Karpas-422 (cell line): Measurements from ENCODE around the gene GDAP1L1. TPM values are rescaled to one million over a fixed set of nuclear protein-coding genes. Genes with fewer than 3 reads are reported as not detected.

Experiments used
- DNase-seq: peaks from one replicate; pipeline ENCODE4 v3.0.0-alpha.2; 2015
- H2AFZ ChIP-seq: fragments of 200-600 bp; sonication (generic); 2 replicates; pipeline ENCODE4 v1.6.1; 2014; ENCODE audit warnings: antibody characterized with exemption, low read length, mixed read lengths
- H3K27ac ChIP-seq: fragments of 200-600 bp; sonication (generic); 2 replicates; pipeline ENCODE4 v1.5.1; 2014; ENCODE audit warnings: mild to moderate bottlenecking, low read length, moderate library complexity
- H3K27me3 ChIP-seq: fragments of 200-600 bp; sonication (generic); 2 replicates; pipeline ENCODE4 v1.6.1; 2014; ENCODE audit warnings: low read length, mixed read lengths
- H3K36me3 ChIP-seq: fragments of 200-600 bp; sonication (generic); 2 replicates; pipeline ENCODE4 v1.6.1; 2014; ENCODE audit warnings: low read length, mixed read lengths; ENCODE audit not compliant: insufficient read depth
- H3K4me1 ChIP-seq: fragments of 200-600 bp; sonication (generic); 2 replicates; pipeline ENCODE4 v1.6.1; 2014; ENCODE audit warnings: mild to moderate bottlenecking, low read length, mixed read lengths
- H3K4me2 ChIP-seq: fragments of 200-600 bp; sonication (generic); 2 replicates; pipeline ENCODE4 v1.6.1; 2014; ENCODE audit warnings: low read length, low read depth, mild to moderate bottlenecking; ENCODE audit not compliant: poor library complexity, severe bottlenecking
- H3K4me3 ChIP-seq: fragments of 200-600 bp; sonication (generic); 2 replicates; pipeline ENCODE4 v1.5.1; 2014; ENCODE audit warnings: mild to moderate bottlenecking, antibody characterized with exemption, low read length, mixed read lengths
- H3K79me2 ChIP-seq: fragments of 200-600 bp; sonication (generic); 2 replicates; pipeline ENCODE4 v1.6.1; 2014; ENCODE audit warnings: mild to moderate bottlenecking, low read length, mixed read lengths
- H3K9ac ChIP-seq: fragments of 200-600 bp; sonication (generic); 2 replicates; pipeline ENCODE4 v1.6.0; 2014; ENCODE audit warnings: low read length
- H3K9me2 ChIP-seq: fragments of 200-600 bp; sonication (generic), shearing (Covaris generic); replicated peaks from 2 replicates; pipeline ENCODE4 v1.6.0; 2014; ENCODE audit warnings: mild to moderate bottlenecking, low read length, moderate library complexity; ENCODE audit not compliant: insufficient read depth
- H3K9me3 ChIP-seq: fragments of 300-700, 200-600 bp; sonication (generic); 2 replicates; pipeline ENCODE4 v1.6.1; 2014; ENCODE audit warnings: low read length, mixed read lengths
- H4K20me1 ChIP-seq: fragments of 200-600 bp; sonication (generic); 2 replicates; pipeline ENCODE4 v1.6.1; 2014; ENCODE audit warnings: mild to moderate bottlenecking, antibody characterized with exemption, low read length, low read depth; ENCODE audit not compliant: insufficient read depth
- total RNA-seq: library from RNA; depleted of rRNA; stranded (reverse); fragments of >200 nt; shearing (Covaris generic); gene quantifications from 2 replicates; pipeline ENCODE4 v1.2.3, GENCODE V29; 2014; ENCODE audit warnings: low replicate concordance

Gene GDAP1L1
- total RNA-seq, 1 experiment from 2014 or later = 0.89 TPM

- Histone ChIP-seq H3K36me3 (no peaks in the 10 kb centered on the region), H3K79me2 (no peaks in the 10 kb centered on the region), H3K9ac (no peak overlapping the region), H3K4me2 (no peak overlapping the region), H3K27ac (no peak overlapping the region), H2AFZ (no peak overlapping the region), H3K4me1 (no peaks in the 10 kb centered on the region), H3K27me3 (no peaks in the 10 kb centered on the region), H3K9me3 (no peaks in the 10 kb centered on the region), H3K9me2 (no peaks in the 10 kb centered on the region), H4K20me1 (no peaks in the 10 kb centered on the region), H3K4me3 (no peak overlapping the region)
- no peak for DNase-seq
Observed at GRCh38 chr20:44273231-44274215, 26.4 kb downstream of the GDAP1L1 start.

- H3K9me3 ChIP-seq = no peaks in the 10 kb centered on the region
- no peak overlapping the region for H3K9ac ChIP-seq
- no peak overlapping the region for H3K27ac ChIP-seq
- no peaks in the 10 kb centered on the region for H3K27me3 ChIP-seq
- H3K4me3 ChIP-seq = no peak overlapping the region
- H3K4me1 ChIP-seq = no peaks in the 10 kb centered on the region
- H3K36me3 ChIP-seq = no peaks in the 10 kb centered on the region
- no peaks in the 10 kb centered on the region for H3K9me2 ChIP-seq
- no peak for DNase-seq
- H4K20me1 ChIP-seq = no peaks in the 10 kb centered on the region
- no peaks in the 10 kb centered on the region for H3K79me2 ChIP-seq
- no peak overlapping the region for H2AFZ ChIP-seq
- no peak overlapping the region for H3K4me2 ChIP-seq
Observed at GRCh38 chr20:44274303-44275017, 27.4 kb downstream of the GDAP1L1 start.

DNA sequence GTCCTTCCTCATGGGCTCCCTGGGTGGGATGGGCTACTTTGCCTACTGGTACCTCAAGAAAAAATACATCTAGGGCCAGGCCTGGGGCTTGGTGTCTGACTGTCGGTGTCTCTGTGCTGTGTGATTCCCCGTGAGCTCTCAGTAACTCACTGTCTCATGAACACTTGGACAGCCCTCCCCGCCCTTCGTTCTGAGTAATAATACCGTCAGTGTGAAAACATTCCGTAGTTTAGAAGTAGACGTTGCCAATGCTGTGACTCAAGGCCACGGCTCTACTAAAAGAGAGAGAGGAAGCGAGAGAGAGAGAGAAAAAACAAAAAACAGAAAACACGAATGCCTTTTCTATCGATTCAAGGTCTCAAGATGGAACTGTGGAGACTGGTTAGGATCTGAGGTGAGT, 32.1 kb downstream of the GDAP1L1 start:
- no peaks in the 10 kb centered on the region for H3K79me2 ChIP-seq
- no peaks in the 10 kb centered on the region for H3K27me3 ChIP-seq
- no peak overlapping the region for H3K4me3 ChIP-seq
- no peak overlapping the region for H3K4me2 ChIP-seq
- no peak overlapping the region for H3K27ac ChIP-seq
- H3K4me1 ChIP-seq = no peaks in the 10 kb centered on the region
- no peak overlapping the region for H2AFZ ChIP-seq
- H3K9ac ChIP-seq = no peak overlapping the region
- no peak for DNase-seq
- H3K9me3 ChIP-seq = no peaks in the 10 kb centered on the region
- no peaks in the 10 kb centered on the region for H4K20me1 ChIP-seq
- H3K36me3 ChIP-seq = no peaks in the 10 kb centered on the region
- H3K9me2 ChIP-seq = no peaks in the 10 kb centered on the region

GRCh38 chr20:44280387-44280786, 33.3 kb downstream of the GDAP1L1 start:
- Histone ChIP-seq H3K4me3 (no peak overlapping the region), H3K27me3 (no peaks in the 10 kb centered on the region), H3K4me1 (no peaks in the 10 kb centered on the region), H3K36me3 (no peaks in the 10 kb centered on the region), H3K79me2 (no peaks in the 10 kb centered on the region), H2AFZ (no peak overlapping the region), H3K9me3 (no peaks in the 10 kb centered on the region), H3K9ac (no peak overlapping the region), H3K27ac (no peak overlapping the region), H3K4me2 (no peak overlapping the region), H3K9me2 (no peaks in the 10 kb centered on the region), H4K20me1 (no peaks in the 10 kb centered on the region)
- no peak for DNase-seq

DNA sequence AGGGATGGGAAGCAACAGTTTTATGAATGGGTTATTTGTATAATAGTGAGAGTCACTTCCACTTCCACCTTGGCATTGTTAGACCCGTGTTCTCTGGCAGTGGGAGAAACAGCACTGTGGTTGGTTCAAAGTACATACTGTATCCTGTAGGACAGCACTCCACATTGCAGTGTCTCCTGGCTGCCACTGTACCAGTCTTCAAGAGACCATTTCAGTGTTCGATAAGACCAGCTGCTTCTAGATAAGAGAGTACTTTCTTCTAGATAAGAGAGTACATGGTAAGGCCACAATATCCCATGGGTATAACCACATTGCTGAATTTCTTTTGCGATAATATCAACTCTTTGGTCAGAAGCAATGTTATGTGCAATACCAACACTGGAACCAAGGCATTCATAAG, 35.1 kb downstream of the GDAP1L1 start:
- no peak overlapping the region for H3K27ac ChIP-seq
- no peaks in the 10 kb centered on the region for H3K36me3 ChIP-seq
- H3K9me2 ChIP-seq = no peaks in the 10 kb centered on the region
- no peak overlapping the region for H2AFZ ChIP-seq
- no peaks in the 10 kb centered on the region for H3K79me2 ChIP-seq
- no peak overlapping the region for H3K4me3 ChIP-seq
- no peak overlapping the region for H3K9ac ChIP-seq
- no peak overlapping the region for H3K4me2 ChIP-seq
- H3K27me3 ChIP-seq = no peaks in the 10 kb centered on the region
- H4K20me1 ChIP-seq = no peaks in the 10 kb centered on the region
- H3K4me1 ChIP-seq = no peaks in the 10 kb centered on the region
- no peak for DNase-seq
- no peaks in the 10 kb centered on the region for H3K9me3 ChIP-seq

- Histone ChIP-seq H3K4me3 (no peak overlapping the region), H3K36me3 (no peaks in the 10 kb centered on the region), H3K4me1 (no peaks in the 10 kb centered on the region), H3K9me3 (no peaks in the 10 kb centered on the region), H3K79me2 (no peaks in the 10 kb centered on the region), H3K9me2 (no peaks in the 10 kb centered on the region), H3K27ac (no peak overlapping the region), H2AFZ (no peak overlapping the region), H3K4me2 (no peak overlapping the region), H4K20me1 (no peaks in the 10 kb centered on the region), H3K9ac (no peak overlapping the region), H3K27me3 (no peaks in the 10 kb centered on the region)
- no peak for DNase-seq
Observed at GRCh38 chr20:44284032-44284431, 36.9 kb downstream of the GDAP1L1 start.

- Histone ChIP-seq H3K4me2 (no peak overlapping the region), H3K4me3 (no peak overlapping the region)
Observed at GRCh38 chr20:44287272-44288097, 40.4 kb downstream of the GDAP1L1 start.

More at GRCh38 chr20:44287272-44288097, 40.4 kb downstream of the GDAP1L1 start:
- Histone ChIP-seq H3K4me1 (no peaks in the 10 kb centered on the region), H3K9me3 (no peaks in the 10 kb centered on the region), H3K9ac (no peak overlapping the region), H2AFZ (no peak overlapping the region), H4K20me1 (0 out of 2 replicates have a peak, but pooled peaks cover 3% of the 10 kb centered on the region), H3K27ac (no peak overlapping the region), H3K9me2 (no peaks in the 10 kb centered on the region), H3K36me3 (no peaks in the 10 kb centered on the region), H3K27me3 (no peaks in the 10 kb centered on the region), H3K79me2 (no peaks in the 10 kb centered on the region)
- DNase-seq = no peak
